ENCODE data around the gene PNMA8B.

PNMA8B gene

GRCh38 chr19:46517471-46517870 lies 21.8 kb upstream of the PNMA8B start:
- Histone ChIP-seq H3K9me3 (ENCODE audit: low read depth, low read length) (no peaks in the 10 kb centered on the region), H3K27ac (no peak overlapping the region), H3K4me3 (no peak overlapping the region), H3K9ac (ENCODE audit: insufficient read length) (no peak overlapping the region), H3K36me3 (ENCODE audit: insufficient read depth, low read length) (no peaks in the 10 kb centered on the region)
- no peak for DNase-seq (ENCODE audit: low read depth, low spot score)
- TF ChIP-seq POLR2AphosphoS5 (IDR thresholded peaks at IDR 0.05; ENCODE audit: borderline replicate concordance, low read depth, low read length) (no peak), FOXP2 (optimal IDR thresholded peaks at IDR 0.05; ENCODE audit: control extremely low read depth, extremely low read length, insufficient read depth) (no peak), EZH2 (IDR thresholded peaks at IDR 0.05) (no peak)

- no peak for DNase-seq (ENCODE audit: low read depth, low spot score)
- Histone ChIP-seq H3K4me3 (no peak overlapping the region), H3K9ac (ENCODE audit: insufficient read length) (no peak overlapping the region), H3K36me3 (ENCODE audit: insufficient read depth, low read length) (no peaks in the 10 kb centered on the region), H3K9me3 (ENCODE audit: low read depth, low read length) (no peaks in the 10 kb centered on the region), H3K27ac (no peak overlapping the region)
- no peak for TF ChIP-seq FOXP2 (optimal IDR thresholded peaks at IDR 0.05; ENCODE audit: control extremely low read depth, extremely low read length, insufficient read depth)
Measured at GRCh38 chr19:46515879-46516350, 20.2 kb upstream of the PNMA8B start.

- Histone ChIP-seq H3K36me3 (ENCODE audit: insufficient read depth, low read length) (no peaks in the 10 kb centered on the region), H3K9me3 (ENCODE audit: low read depth, low read length) (no peaks in the 10 kb centered on the region), H3K9ac (ENCODE audit: insufficient read length) (no peak overlapping the region), H3K4me3 (no peak overlapping the region), H3K27ac (no peak overlapping the region)
- DNase-seq (ENCODE audit: low read depth, low spot score): no peak
- no peak for TF ChIP-seq POLR2AphosphoS5 (IDR thresholded peaks at IDR 0.05; ENCODE audit: borderline replicate concordance, low read depth, low read length)
- TF ChIP-seq EZH2 (IDR thresholded peaks at IDR 0.05): no peak
- TF ChIP-seq FOXP2 (optimal IDR thresholded peaks at IDR 0.05; ENCODE audit: control extremely low read depth, extremely low read length, insufficient read depth): no peak
Measured at GRCh38 chr19:46515290-46515609, 19.6 kb upstream of the PNMA8B start.

GRCh38 chr19:46514589-46515289 lies 19.1 kb upstream of the PNMA8B start:
- H3K27ac ChIP-seq: no peak overlapping the region
- no peak overlapping the region for H3K9ac ChIP-seq (ENCODE audit: insufficient read length)
- no peak overlapping the region for H3K4me3 ChIP-seq
- H3K36me3 ChIP-seq (ENCODE audit: insufficient read depth, low read length): no peaks in the 10 kb centered on the region
- no peaks in the 10 kb centered on the region for H3K9me3 ChIP-seq (ENCODE audit: low read depth, low read length)
- DNase-seq (ENCODE audit: low read depth, low spot score): no peak
- TF ChIP-seq EZH2 (IDR thresholded peaks at IDR 0.05) (no peak), FOXP2 (optimal IDR thresholded peaks at IDR 0.05; ENCODE audit: control extremely low read depth, extremely low read length, insufficient read depth) (no peak)

- DNase-seq (ENCODE audit: low read depth, low spot score): no peak
- TF ChIP-seq FOXP2 (optimal IDR thresholded peaks at IDR 0.05; ENCODE audit: control extremely low read depth, extremely low read length, insufficient read depth) (no peak), POLR2AphosphoS5 (IDR thresholded peaks at IDR 0.05; ENCODE audit: borderline replicate concordance, low read depth, low read length) (no peak), EZH2 (IDR thresholded peaks at IDR 0.05) (no peak)
- Histone ChIP-seq H3K27ac (no peak overlapping the region), H3K9ac (ENCODE audit: insufficient read length) (no peak overlapping the region), H3K4me3 (no peak overlapping the region), H3K36me3 (ENCODE audit: insufficient read depth, low read length) (no peaks in the 10 kb centered on the region), H3K9me3 (ENCODE audit: low read depth, low read length) (no peaks in the 10 kb centered on the region)
Measured at GRCh38 chr19:46513461-46514236, 18.0 kb upstream of the PNMA8B start.

GRCh38 chr19:46511237-46511636 lies 15.6 kb upstream of the PNMA8B start:
- no peak overlapping the region for H3K27ac ChIP-seq
- H3K9ac ChIP-seq (ENCODE audit: insufficient read length): no peak overlapping the region
- no peak for TF ChIP-seq EZH2 (IDR thresholded peaks at IDR 0.05)
- TF ChIP-seq FOXP2 (optimal IDR thresholded peaks at IDR 0.05; ENCODE audit: control extremely low read depth, extremely low read length, insufficient read depth): no peak
- DNase-seq (ENCODE audit: low read depth, low spot score): no peak
- no peak overlapping the region for H3K4me3 ChIP-seq
- no peaks in the 10 kb centered on the region for H3K9me3 ChIP-seq (ENCODE audit: low read depth, low read length)
- no peaks in the 10 kb centered on the region for H3K36me3 ChIP-seq (ENCODE audit: insufficient read depth, low read length)

GRCh38 chr19:46508206-46508605 lies 12.5 kb upstream of the PNMA8B start:
- Histone ChIP-seq H3K9ac (ENCODE audit: insufficient read length) (no peak overlapping the region), H3K36me3 (ENCODE audit: insufficient read depth, low read length) (no peaks in the 10 kb centered on the region), H3K4me3 (no peak overlapping the region), H3K9me3 (ENCODE audit: low read depth, low read length) (no peaks in the 10 kb centered on the region), H3K27ac (no peak overlapping the region)
- no peak for DNase-seq (ENCODE audit: low read depth, low spot score)
- TF ChIP-seq EZH2 (IDR thresholded peaks at IDR 0.05) (no peak), POLR2AphosphoS5 (IDR thresholded peaks at IDR 0.05; ENCODE audit: borderline replicate concordance, low read depth, low read length) (no peak), FOXP2 (optimal IDR thresholded peaks at IDR 0.05; ENCODE audit: control extremely low read depth, extremely low read length, insufficient read depth) (no peak)

GRCh38 chr19:46503848-46504453 lies 8.3 kb upstream of the PNMA8B start:
- Histone ChIP-seq H3K9me3 (ENCODE audit: low read depth, low read length) (no peaks in the 10 kb centered on the region), H3K36me3 (ENCODE audit: insufficient read depth, low read length) (no peaks in the 10 kb centered on the region), H3K4me3 (no peak overlapping the region), H3K9ac (ENCODE audit: insufficient read length) (no peak overlapping the region), H3K27ac (no peak overlapping the region)
- TF ChIP-seq EZH2 (IDR thresholded peaks at IDR 0.05) (no peak), POLR2AphosphoS5 (IDR thresholded peaks at IDR 0.05; ENCODE audit: borderline replicate concordance, low read depth, low read length) (no peak), FOXP2 (optimal IDR thresholded peaks at IDR 0.05; ENCODE audit: control extremely low read depth, extremely low read length, insufficient read depth) (no peak)
- DNase-seq (ENCODE audit: low read depth, low spot score): no peak

Measured in SK-N-MC (cell line).